ENCODE data around the gene FADD.

FADD gene, protein sequence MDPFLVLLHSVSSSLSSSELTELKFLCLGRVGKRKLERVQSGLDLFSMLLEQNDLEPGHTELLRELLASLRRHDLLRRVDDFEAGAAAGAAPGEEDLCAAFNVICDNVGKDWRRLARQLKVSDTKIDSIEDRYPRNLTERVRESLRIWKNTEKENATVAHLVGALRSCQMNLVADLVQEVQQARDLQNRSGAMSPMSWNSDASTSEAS

DNA sequence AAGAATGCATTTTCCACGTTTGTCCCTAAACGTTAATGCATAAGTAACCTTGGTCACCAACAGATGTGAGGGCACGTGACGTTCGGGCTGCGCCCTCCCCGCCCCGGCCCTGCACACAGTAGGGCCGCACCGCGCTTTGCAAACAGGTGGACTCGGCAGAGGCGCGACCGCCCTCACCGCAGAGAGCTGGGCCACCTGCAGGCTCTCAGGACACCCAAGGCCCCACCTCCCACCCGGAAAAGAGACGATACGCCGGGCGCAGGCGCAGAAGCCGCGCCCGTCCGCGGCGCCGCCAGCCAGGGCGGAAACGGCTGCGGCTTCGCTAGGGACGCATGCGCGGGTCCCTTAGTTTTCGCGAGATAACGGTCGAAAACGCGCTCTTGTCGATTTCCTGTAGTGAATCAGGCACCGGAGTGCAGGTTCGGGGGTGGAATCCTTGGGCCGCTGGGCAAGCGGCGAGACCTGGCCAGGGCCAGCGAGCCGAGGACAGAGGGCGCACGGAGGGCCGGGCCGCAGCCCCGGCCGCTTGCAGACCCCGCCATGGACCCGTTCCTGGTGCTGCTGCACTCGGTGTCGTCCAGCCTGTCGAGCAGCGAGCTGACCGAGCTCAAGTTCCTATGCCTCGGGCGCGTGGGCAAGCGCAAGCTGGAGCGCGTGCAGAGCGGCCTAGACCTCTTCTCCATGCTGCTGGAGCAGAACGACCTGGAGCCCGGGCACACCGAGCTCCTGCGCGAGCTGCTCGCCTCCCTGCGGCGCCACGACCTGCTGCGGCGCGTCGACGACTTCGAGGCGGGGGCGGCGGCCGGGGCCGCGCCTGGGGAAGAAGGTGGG, at the start of gene FADD:
Gene FADD (plus strand): TSS at position 377 of the 831 bp plus-strand sequence. CDS start 164 bp downstream, at position 541.
- DNase-seq = peak; percentile 97

DNA sequence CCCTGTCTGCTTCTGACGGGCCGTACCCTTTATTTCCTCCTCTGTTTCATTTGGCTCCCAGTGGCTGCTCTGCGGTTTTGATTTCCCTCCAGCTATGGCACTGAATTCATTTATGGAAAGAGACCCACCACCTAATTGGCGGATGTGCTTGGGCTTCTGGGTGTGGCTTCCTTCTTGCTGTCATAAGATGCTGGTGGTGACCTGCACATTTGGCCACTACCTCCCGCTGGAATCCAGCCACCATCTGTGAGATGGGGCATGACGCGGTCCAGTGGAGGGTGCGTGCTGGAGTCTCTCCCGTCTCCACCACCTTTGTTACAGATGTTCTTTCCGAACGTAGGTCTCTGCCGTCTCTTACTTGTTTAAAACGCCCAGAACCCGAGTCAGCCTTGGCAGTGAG, 47.7 kb upstream of the FADD start:
- DNase-seq = no peak

DNA sequence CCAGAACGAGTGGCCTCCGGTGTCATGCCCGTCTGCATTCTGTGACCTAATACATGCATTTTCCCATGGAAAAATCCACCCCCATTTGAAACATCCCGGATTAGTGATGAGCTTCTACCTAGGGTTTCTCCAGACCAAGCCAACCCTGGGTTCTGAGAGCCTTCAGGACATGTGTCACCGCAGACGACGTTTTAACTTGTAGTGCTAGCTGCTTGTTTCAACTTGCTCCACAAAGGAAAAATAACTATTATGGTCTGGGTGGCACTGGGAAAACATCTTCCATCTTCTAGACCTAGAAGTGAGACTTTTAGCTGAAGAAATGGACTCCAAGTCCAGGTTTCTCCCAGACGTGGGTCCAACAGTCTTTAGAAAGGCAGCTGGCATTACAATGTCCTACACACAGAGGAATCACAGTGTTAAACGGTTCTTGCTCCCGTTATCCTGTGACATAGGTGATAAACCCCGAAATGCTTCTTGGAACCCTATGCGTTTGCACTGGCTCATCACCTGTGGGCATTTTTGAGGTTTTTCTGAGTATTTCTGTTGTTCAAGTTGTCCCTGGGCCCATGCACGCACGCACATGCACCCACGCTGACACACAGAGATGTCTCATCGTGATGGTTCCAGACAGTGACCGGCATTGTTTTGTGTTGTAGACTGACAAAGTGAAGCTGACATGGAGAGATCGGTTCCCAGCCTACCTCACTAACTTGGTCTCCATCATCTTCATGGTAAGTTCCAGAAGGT, 46.6 kb upstream of the FADD start:
- DNase-seq = no peak

DNA sequence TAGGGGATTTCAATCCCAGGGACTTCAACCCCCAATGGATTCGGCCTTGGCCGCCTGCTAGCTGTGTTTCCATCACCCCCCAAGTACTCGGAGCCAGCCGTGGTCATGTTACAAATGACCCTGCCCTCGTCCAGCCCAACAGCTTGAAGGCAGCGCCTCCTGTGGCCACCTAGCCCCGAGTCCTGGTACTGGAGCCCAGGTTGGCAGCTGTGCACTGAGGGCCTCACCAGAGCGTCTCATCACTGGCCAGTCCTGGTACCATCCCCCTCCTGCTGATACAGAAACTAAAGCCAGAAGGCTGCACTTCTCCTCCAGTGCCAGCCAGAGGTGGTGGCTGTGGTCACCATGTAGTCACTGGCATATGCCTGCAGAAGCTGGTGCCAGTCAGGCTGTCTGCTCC, 44.9 kb upstream of the FADD start:
- no peak for DNase-seq

DNA sequence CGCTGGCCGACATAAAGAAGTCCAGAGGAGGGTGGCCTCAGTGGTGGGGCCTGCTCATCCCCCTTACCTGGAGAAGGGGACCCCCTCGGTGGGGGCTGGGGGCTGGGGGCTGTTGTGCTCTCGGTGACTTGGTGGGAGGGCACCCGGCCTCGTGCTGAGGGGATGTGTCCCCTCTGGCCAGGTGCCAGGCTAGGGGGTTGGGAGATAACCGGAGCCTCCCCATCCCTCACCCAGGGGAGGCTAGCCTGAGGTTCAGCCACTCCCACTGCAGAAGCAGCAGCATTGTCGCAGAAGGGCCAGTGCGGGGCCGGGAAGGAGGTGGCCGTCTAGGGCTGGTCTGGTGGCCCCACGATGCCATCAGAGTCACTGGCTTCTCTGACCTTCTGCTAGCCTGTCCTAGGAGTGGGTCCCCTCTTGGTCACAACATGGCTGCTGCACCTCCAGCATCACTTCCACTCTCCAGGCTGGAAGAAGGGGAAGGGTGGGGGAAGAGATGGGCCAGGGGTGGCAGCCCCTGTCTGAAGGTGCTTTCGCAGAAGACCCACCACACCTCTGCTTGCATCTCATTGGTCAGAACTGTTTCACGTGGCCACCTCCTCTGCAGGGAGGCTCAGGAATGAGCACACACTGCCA, 44.2 kb upstream of the FADD start:
- DNase-seq = no peak

DNA sequence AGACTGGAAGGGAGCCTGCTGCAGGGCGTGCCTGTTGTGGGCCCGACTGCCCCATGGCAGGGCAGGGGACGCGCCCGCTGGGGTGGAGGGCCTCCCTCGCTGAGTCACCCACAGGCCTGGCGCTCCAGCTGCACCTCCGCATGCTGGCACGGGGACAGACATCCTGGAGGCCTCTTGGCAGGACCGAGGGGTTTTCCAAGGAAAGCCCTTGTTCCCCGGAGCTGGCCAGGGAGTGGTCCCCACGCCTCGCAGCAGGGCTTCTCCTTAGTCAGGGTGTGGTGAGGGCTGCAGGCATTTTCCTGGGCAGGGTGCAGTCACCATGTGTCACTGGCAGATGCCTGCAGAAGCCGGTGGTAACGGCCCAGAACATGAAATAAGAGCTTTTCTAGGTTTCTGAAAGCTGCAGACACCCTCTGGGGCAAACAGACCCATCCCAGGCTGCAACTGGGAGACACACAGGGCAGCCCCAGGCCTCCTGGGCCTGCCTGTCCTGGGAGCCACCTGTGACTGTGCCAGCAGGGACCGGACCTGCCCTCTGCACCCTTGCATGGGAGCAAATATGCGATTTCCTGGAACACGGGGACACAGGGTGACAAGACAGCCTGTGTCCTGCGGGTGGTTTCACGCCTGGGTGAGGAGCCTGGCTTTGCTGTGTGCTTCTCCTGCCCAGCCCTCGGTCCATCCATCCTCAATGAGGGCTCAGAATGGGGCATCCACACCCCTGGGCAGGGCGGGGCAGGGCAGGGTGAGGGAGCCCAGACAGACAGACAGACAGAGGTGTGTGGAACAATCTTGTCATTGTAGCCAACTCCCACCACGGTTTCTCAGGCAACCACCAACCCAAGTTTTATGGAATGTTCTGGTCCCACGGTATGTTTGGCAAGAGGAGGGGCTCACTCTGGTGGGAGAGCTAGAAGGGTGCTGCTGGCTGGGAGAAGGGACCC, 43.2 kb upstream of the FADD start:
- DNase-seq = no peak

DNA sequence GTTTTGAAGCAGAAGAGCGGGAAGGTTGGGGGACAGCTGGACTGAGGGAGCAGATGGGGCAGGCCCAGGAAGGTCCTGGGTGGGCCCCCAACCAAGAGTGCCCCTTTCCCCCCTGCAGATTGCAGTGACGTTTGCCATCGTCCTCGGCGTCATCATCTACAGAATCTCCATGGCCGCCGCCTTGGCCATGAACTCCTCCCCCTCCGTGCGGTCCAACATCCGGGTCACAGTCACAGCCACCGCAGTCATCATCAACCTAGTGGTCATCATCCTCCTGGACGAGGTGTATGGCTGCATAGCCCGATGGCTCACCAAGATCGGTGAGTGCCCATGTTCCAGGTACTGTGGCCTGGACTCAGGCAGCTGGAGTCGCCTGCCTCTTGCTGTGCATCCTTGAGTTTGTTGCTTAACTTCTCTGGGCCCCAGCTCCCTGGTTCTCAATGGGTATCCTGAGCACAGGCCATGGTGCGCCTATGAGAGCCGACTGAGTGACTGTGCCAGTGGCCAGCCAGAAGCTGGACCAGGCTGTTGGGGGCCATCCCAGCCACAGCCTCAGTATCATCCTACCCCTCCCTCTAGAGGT, 42.0 kb upstream of the FADD start:
- DNase-seq = no peak

DNA sequence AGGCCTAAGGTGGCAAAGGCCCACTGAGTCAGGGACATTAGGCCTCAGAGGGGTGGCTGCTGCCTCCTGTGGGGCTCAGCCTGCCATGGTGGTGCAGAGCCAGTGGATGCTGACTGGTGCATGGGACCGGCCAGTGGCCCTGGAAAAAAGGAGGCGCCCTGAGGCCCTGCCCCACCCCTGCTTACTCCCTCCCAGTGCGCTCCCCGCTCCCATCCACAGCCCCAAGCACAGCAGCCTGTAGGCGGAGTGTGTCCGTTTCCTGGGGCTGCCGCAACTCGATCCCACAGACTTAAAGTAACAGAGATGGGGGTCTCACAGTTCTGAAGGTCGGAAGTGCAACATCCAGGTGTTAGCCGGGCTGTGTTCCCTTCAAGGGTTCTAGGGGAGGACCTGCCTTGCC, 38.4 kb upstream of the FADD start:
- no peak for DNase-seq

DNA sequence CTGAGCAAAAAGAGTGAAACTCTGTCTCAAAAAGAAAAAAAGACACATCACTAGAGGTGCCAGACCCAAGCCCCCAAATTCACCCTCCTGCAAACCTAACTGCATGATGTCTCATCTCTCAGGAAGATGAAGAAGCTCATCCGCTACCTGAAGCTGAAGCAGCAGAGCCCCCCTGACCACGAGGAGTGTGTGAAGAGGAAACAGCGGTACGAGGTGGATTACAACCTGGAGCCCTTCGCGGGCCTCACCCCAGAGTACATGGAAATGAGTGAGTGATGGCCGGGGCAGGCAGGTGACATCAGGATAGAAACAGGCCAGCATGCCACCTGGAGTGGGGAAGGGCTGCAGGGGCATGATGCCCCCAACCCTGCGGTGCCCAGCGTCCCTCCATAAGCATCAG, 36.0 kb upstream of the FADD start:
- no peak for DNase-seq

DNA sequence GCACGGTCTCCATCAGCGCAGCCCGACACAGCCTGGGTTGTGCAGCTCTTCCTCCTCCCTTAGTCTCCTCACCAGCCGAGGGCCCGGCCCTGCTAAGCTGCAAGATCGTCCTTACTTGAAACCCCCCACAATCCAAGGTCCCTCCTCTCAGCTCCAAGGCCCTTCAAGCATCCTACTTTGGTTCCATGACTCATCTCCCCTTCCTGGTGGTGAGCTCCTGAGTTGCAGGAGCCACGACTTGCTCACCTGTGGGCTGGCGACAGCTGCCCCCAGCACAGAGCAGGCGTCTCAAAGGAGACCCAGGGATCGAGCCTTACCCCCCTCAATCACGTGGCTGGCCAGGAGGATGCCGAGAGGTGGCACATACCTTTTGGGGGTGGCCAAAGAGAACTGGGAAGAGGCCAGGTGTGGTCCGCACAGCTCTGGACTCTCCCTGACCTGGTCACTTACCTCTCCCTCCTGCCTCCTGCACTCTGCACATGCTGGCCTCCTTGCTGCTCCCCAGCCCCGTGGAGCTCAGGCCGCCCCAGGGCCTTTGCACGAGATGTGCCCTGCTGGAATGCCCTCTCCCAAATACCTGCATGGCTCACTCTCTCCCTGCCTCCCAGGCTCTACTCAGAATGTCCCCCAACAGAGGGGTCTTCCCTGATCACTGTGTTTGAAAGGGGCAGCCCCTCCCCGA, 35.2 kb upstream of the FADD start:
- no peak for DNase-seq

DNA sequence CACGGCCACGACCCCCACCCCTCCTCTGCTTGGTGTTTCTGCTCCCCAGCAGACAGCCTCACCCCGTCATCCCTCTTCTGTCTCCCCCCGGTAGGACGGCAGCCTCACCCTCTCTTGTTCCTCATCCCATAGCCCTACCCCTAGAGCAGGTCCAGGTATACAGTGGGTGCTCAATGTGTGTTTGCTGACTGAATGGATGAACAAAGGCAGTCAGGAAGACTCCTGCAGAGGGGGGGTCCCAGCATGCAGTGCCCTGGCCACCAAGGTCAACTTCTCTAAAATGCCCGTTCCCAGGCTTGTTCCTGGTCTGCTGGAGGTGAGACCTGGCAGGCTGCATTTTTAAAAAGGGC, 34.7 kb upstream of the FADD start:
- no peak for DNase-seq

DNA sequence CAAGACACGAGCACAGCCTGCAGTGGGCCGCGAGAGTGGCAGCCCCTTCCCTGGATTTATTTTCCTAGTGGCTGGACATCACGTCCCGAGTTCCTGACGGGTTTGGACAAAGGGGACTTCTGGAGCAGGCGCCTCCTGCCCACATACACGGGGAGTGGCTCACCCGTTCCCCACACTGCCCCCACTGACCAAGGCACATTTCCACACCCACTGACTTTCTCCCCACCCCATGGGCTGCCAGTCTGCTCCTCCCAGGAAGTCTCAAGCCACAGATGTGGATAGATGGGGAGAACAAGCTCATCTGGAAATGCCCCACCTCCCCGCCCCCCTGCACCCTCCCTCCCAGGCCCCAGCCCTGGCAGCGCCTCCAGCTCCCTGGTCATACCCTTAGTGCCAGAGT, 34.0 kb upstream of the FADD start:
- no peak for DNase-seq

DNA sequence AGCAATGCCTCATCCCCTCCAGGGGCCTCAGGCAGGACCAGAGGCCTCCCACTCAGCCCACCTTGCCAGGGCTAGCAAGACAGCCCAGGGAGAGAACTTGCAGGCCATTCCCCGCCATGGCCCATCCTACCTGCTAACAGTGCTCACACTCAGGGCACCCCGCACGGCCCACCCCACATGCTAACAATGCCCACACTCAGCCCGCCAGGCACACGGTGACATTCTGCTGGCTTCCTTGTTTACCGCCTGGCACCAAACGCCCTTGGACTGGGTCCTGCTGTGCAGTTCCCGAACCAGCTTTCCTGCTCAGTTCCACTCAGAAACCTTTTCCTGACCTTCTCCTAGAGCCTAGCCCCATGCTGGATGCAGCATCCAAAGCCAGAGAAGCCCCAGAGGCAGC, 33.5 kb upstream of the FADD start:
- no peak for DNase-seq

DNA sequence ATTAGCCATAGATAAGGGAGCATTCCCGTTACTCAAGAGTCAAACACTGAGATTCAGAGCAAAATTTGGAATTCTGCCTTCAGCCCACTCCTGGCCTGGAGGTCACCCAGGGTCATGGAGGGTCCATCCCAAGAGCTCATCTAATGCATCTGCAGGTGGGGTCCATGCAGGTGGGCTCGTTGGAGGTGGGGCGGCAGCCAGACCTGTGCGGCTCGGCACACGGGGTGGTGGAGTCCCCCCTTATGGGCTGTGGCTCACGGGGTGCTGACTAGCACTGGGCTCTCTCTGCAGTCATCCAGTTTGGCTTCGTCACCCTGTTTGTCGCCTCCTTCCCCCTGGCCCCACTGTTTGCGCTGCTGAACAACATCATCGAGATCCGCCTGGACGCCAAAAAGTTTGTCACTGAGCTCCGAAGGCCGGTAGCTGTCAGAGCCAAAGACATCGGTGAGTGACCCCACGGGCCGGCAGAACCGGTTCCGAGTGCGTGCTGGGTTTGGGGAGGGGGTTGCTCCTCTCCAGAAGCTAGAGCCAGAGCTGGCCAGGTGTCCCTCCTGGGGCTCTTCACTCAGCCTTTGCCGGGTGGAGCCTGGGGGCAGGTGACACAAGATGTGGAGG, 32.4 kb upstream of the FADD start:
- DNase-seq = no peak

DNA sequence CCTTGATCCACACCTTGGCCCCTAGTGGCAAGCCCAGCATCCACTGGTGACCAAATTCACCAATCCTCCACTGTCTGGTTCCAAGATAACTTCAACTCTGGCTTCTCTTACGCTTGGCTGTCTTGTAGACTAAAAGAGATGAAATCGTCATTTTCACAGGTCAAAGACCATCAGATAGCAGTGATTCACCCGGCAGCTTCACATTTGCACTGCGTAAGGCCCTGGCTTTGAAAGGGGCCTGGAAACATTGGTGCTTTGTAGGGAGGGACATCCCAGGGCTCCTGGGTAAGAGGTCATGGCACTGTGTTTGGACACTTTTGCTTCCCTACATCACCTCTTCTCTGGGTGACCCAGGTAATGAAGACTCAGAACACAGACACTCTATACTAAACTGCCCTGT, 30.1 kb upstream of the FADD start:
- DNase-seq = no peak

DNA sequence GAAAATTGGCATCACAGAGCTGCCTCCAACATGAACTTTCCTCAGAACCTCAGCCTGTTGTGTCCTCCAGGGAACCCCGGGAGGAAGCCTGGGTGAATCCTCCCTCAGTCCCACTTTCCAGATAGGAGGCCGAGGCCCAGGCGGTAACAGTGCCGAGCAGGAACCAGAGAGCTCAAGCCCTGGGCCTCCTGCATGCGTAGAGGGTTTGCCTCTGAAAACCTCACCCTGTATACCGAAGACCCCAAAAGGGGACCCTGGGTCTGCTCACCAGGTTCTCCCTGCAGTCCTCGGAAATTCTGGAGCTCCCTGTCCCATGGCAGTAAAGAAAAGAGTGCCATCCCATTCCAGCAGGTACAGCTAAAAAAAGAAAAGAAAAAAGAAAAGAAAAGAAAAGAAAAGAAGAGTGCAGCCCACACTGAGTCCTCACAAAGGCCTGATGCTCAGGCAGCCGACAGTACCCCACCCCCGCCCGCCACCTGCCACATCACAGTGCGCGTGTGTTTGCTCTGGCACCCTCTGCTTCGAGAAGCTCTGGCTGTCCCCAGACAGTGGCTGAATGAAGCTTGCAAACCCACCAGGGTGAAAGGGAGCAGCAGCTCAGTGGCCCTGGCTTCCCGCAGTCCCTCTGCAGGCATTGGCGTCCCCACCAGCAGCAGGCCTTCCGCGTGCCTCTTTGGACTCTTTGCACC, 28.4 kb upstream of the FADD start:
- DNase-seq = no peak

DNA sequence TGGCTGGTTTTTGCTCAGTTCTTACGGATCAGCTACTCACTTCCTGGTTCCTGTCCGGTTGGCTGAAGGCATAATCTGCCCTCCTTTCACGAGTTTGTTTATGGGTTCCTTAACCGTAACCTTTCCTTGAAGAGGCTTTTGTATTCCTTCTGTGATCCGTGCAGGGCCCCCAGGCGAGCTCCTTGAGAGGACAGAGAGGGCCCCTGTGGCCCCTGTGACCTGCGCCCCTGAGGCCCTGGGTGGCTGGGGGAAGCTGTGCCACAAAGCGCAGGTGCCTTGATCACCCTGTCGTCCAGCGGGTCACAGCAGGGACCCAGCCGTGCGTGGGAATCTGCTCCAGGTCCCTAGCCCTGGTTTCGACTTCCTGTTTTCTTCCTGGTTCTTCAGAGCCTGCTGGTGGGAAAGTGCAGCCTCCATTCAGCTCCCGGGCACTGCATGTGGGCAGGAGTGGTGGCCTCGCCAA, 27.8 kb upstream of the FADD start:
- peak; percentile 83 for DNase-seq

DNA sequence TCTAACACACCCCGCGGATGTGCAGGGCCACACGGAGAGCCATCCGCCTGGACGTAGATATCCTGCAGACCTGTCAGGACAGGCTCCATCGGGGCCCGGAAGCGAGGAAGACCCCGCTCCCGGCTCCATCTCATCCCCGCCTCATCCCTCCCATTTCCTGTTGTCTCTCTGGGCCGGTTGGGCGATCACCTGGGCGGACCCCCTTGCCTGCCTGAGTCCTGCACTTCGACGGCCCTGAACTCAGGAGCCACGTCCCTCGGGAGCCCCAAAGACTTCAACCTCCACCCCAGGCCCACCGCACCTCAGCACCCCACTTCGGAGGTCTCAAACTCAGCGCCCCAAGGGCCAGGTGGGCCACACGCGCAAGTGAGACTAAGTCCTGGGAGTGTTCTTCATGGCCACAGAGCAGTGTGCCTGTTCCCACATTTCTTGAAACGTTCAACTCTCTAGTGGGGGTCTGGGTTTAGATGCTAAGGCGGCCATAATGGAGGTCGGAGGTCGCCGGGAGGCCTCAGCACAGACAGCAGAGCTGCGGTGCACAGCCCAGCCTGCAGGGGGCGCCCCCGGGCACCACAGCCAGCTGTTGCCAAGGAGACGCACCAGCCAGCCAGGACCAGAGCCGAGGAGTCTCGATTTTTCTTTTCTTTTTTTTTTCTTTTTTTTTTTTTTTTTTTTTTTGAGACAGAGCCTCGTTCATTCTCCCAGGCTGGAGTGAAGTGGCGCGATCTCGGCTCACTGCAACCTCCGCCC, 26.0 kb upstream of the FADD start:
- DNase-seq = no peak

DNA sequence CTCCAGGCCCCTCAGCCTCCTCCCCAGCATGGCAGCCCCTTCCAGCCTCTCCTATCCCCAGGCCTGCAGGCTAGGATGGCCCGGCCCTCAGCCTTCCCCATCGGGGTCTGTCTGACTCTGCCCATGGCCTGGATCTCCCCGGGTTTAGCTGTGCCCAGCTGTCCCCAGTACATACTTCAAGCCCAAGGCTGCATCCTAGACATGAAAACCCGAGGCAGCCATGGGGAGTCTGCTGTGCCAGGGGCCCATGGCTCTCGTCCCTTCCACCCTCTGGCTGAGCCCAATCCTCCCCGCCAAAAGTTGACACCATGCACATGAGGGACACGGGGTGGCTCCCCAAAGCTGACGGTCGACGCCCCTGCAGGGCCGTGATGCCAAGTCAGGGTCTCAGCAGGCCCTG, 22.2 kb upstream of the FADD start:
- DNase-seq = no peak
